CD4-positive, alpha-beta T cell treated with Interferon gamma for 1 hour (primary cell): Measurements from ENCODE around the gene FCN2.

Source experiments
- DNase-seq: peaks from one replicate; pipeline ENCODE4 v3.0.0-alpha.2; 2020

Gene FCN2

GRCh38 chr9:134880484-134881312 lies at the start of gene FCN2:
FCN2 (plus strand) TSS chr9:134880810; CDS start chr9:134880822, 12 bp downstream.
- DNase-seq = no peak

- no peak for DNase-seq
These were observed 49.5 kb upstream of the FCN2 start for GRCh38 chr9:134830926-134831720.

- DNase-seq = no peak
These were observed 48.1 kb upstream of the FCN2 start for GRCh38 chr9:134832471-134832870.

DNA sequence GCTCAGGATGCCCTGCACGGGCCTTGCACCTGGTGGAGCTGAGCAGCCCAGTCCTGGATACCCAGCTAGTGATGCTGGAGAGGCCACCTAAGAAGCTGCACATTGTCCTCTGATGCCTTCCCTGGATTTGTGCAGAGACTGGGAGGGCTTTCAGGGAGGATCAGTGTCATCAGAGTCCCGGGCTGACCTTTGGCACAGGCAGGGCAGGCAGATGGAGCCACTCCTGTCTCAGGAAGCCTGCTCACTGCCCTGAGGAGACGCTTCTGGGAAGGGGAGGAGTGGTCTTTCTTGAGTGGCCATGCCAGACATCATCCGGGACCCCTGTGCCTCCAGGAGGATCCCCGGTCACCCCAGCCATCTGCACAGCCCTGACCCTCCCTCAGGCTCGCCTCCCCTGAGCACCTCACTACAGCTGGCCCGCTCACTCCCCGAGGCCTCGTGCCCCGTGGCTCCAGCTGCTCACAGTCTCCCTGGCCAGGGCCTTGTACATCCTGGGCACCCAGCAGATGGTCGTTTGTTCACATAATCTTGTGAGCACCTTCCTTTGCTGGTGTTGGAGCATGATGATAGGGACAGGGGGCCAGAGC lies 47.2 kb upstream of the FCN2 start:
- DNase-seq = no peak

GRCh38 chr9:134834217-134834956 lies 46.2 kb upstream of the FCN2 start:
- DNase-seq = no peak

- no peak for DNase-seq
These were observed 45.6 kb upstream of the FCN2 start for GRCh38 chr9:134834957-134835419.

- no peak for DNase-seq
These were observed 45.2 kb upstream of the FCN2 start for GRCh38 chr9:134835448-134835847.

- no peak for DNase-seq
These were observed 44.6 kb upstream of the FCN2 start for GRCh38 chr9:134835987-134836386.

- DNase-seq = no peak
These were observed 44.1 kb upstream of the FCN2 start for GRCh38 chr9:134836406-134836970.

DNA sequence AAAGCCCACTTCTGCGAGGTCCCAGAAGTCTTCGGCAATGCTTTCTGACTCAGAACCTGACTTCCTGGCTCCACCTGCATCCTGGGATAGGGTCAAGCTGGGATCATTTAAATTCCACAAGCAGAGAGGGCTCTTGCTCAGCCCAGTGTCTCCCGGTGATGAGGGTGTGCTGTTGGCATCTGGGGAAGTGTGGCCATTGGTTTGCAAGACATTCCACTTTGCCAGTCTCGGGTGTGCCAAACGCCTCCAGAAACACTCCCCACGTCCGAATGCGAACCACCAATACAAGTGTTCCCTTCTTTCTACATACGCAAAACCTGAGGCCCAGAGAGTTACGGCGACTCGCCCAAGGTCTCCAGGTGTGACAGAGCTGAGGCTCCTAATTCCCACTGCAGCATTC lies 43.1 kb upstream of the FCN2 start:
- DNase-seq = no peak

- no peak for DNase-seq
These were observed 41.8 kb upstream of the FCN2 start for GRCh38 chr9:134838651-134839454.

- DNase-seq = no peak
These were observed 41.0 kb upstream of the FCN2 start for GRCh38 chr9:134839455-134840125.

- no peak for DNase-seq
These were observed 40.1 kb upstream of the FCN2 start for GRCh38 chr9:134840511-134840910.

- no peak for DNase-seq
These were observed 39.3 kb upstream of the FCN2 start for GRCh38 chr9:134841180-134841904.

- no peak for DNase-seq
These were observed 38.3 kb upstream of the FCN2 start for GRCh38 chr9:134842321-134842720.

GRCh38 chr9:134843740-134844139 lies 36.9 kb upstream of the FCN2 start:
- no peak for DNase-seq

GRCh38 chr9:134844821-134845220 lies 35.8 kb upstream of the FCN2 start:
- DNase-seq = no peak

DNA sequence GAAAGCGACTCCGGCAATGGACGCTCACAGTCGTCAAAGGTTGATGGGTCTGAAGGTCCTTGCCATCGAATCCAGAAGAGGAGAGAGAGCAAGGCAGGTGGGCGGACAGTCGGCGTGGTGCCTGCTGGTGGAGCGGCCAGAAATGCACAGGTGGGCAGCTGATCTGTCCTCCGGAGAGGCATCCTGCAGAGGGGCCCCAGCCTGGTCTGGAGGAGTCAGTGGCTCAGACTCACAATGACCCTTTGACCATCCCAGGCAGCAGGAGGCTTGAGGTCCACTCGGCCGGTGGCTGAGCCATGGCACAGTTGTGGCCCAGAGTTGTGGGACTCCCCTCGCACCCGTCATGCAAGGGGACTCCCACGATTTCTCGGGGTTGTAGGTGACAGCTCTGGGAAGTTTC lies 34.4 kb upstream of the FCN2 start:
- DNase-seq = no peak

- no peak for DNase-seq
These were observed 33.9 kb upstream of the FCN2 start for GRCh38 chr9:134846699-134847098.

GRCh38 chr9:134847138-134847537 lies 33.5 kb upstream of the FCN2 start:
- DNase-seq = no peak
